Neutrophil (primary cell): Measurements from ENCODE around the gene REEP6.

Source experiments
- H3K27ac ChIP-seq: fragments of 200-600 bp; sonication (generic); 2 replicates; pipeline ENCODE4 v1.5.1; 2016; ENCODE audit warnings: mild to moderate bottlenecking, moderate library complexity
- H3K27me3 ChIP-seq: fragments of 200-600 bp; sonication (generic); 2 replicates; pipeline ENCODE4 v1.6.0; 2016; ENCODE audit warnings: mild to moderate bottlenecking
- H3K36me3 ChIP-seq: fragments of 200-600 bp; sonication (generic); 2 replicates; pipeline ENCODE4 v1.5.1; 2017
- H3K4me1 ChIP-seq, 2 experiments: fragments of 200-600 bp in 1 of 2; sonication (generic) in 1 of 2; 1 replicate in 1 of 2; 2 replicates in 1 of 2; pipeline versions ENCODE4 v1.5.1 to v1.6.1; 2013 to 2016; ENCODE audit warnings: low read depth in 1 of 2, low read length in 1 of 2, mild to moderate bottlenecking in 1 of 2, moderate library complexity in 1 of 2; ENCODE audit not compliant: control insufficient read depth in 1 of 2, insufficient read depth in 1 of 2
- H3K4me3 ChIP-seq, 2 experiments: fragments of 200-600 bp in 1 of 2; sonication (generic) in 1 of 2; 1 replicate in 1 of 2; 2 replicates in 1 of 2; pipeline ENCODE4 v1.5.1; 2013 to 2016; ENCODE audit warnings: low read depth in 1 of 2, low read length in 1 of 2, mild to moderate bottlenecking in 1 of 2, moderate library complexity in 1 of 2
- H3K9me3 ChIP-seq: fragments of 200-600 bp; sonication (generic); 2 replicates; pipeline ENCODE4 v1.5.1; 2016
- TF ChIP-seq, protein P1 (sequence below): fragments of 200-600 bp; sonication (generic); IDR thresholded peaks from 2 replicates; pipeline ENCODE4 v1.5.1; 2016; ENCODE audit warnings: antibody characterized with exemption

The REEP6 gene

DNA sequence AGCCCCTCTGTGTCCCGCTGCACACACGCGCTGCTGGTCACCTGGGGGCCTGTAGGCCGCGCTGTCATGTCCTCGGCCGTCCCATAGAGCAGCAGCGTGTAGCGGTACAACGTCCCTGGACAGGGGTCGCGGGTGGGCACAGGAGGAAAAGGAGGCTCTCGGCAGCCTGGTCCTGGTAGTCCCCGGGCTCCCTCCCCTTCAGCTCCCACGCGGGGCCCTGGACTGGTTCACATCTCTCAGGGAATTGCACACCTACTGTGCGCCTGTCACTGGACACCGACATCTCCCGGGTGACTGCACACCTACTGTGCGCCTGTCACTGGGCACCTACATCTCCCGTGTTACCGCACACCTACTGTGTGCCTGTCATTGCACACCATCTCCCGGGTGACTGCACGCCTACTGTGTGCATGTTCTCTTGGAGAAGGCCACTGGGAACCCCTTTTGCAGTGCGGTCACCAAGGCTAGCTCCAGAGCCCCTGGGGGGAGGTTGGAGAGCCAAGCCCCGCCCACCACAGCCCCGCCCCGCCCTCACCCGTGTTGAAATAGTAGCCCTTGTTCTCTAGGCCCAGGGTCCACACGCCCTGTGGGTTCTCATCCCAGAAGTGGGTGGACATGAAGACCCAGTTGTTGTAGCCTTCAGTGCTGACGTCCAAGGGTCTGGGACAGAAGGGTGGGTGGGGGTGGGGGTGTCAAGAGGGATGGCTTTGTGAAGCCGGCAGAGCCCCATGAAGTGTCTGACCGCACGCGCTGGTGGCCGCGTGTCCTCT is 8.4 kb upstream of the REEP6 start:
- Histone ChIP-seq H3K27ac (no peak overlapping the region), H3K27me3 (no peaks in the 10 kb centered on the region), H3K9me3 (no peaks in the 10 kb centered on the region), H3K4me3 (no peak overlapping the region), H3K4me1 (peaks cover 18 to 22% of the 10 kb centered on the region in 2 experiments), H3K36me3 (no peaks in the 10 kb centered on the region)
- TF ChIP-seq, protein P1, sequence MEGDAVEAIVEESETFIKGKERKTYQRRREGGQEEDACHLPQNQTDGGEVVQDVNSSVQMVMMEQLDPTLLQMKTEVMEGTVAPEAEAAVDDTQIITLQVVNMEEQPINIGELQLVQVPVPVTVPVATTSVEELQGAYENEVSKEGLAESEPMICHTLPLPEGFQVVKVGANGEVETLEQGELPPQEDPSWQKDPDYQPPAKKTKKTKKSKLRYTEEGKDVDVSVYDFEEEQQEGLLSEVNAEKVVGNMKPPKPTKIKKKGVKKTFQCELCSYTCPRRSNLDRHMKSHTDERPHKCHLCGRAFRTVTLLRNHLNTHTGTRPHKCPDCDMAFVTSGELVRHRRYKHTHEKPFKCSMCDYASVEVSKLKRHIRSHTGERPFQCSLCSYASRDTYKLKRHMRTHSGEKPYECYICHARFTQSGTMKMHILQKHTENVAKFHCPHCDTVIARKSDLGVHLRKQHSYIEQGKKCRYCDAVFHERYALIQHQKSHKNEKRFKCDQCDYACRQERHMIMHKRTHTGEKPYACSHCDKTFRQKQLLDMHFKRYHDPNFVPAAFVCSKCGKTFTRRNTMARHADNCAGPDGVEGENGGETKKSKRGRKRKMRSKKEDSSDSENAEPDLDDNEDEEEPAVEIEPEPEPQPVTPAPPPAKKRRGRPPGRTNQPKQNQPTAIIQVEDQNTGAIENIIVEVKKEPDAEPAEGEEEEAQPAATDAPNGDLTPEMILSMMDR, result no peak

DNA sequence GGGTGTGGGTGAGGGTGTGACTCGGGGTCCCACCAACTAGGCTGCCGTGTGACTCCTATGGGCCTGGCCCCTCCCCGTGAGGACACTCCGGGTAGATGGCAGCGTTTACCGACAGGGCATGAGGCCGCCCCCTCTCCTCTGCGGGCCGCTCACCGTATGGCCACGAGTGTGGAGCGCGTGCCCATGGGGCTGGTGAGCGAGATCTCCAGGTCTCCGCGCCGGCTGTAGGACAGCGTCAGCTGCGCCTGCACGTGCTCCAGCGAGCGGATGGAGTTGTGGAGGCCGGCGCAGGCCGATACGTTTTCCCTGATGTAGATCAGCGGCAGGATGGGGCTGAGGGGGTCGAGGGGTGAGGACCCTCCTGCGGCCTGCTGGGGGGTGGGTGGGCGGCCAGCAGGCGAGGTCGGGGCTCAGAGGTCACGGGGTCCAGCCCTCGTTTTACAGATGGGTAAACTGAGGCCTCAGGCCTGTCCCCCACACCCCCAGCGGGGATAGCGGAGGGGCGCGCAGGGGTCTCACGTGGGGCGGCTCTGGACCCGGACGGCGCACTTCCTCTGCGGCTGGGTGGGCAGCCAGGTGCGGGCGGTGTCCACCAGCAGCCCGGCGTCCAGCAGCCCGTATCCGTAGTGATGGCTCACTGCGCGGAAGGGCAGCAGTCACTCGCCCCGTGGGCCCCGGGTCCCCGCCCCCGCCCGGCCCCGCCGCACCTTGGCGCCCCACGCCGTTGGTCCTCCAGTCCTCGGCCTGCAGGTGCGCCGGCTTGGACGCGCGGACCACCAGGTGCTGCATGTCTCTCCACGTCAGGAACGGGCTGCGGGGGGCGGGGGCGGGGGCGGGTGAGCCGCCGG is 7.6 kb upstream of the REEP6 start:
- TF ChIP-seq, protein P1, result no peak
- Histone ChIP-seq H3K27ac (no peak overlapping the region), H3K36me3 (no peaks in the 10 kb centered on the region), H3K4me3 (no peak overlapping the region), H3K9me3 (no peaks in the 10 kb centered on the region), H3K27me3 (peaks cover 5% of the 10 kb centered on the region), H3K4me1 (peaks cover 12 to 16% of the 10 kb centered on the region in 2 experiments)

DNA sequence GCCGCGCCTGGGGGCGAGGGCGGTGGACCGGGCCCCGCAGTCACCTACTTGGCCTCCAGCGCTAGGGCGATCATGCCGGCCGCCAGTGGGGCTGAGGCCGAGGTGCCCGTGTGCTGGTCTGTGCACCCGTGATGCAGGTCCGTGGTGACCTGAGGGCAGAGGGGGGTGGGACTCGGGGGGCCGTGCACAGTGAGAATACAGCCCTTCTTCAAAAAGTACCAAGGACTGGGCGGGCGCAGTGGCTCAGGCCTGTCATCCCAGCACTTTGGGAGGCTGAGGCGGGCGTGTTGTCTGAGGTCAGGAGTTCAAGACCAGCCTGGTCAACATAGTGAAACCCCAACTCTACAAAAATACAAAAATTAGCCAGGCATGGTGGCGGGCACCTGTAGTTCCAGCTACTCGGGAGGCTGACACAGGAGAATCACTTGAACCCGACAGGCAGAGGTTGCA is 7.0 kb upstream of the REEP6 start:
- Histone ChIP-seq H3K4me3 (no peak overlapping the region), H3K4me1 (peaks cover 8 to 12% of the 10 kb centered on the region in 2 experiments), H3K27ac (no peak overlapping the region), H3K9me3 (no peaks in the 10 kb centered on the region), H3K36me3 (no peaks in the 10 kb centered on the region), H3K27me3 (peaks cover 11% of the 10 kb centered on the region)
- TF ChIP-seq, protein P1, result no peak

DNA sequence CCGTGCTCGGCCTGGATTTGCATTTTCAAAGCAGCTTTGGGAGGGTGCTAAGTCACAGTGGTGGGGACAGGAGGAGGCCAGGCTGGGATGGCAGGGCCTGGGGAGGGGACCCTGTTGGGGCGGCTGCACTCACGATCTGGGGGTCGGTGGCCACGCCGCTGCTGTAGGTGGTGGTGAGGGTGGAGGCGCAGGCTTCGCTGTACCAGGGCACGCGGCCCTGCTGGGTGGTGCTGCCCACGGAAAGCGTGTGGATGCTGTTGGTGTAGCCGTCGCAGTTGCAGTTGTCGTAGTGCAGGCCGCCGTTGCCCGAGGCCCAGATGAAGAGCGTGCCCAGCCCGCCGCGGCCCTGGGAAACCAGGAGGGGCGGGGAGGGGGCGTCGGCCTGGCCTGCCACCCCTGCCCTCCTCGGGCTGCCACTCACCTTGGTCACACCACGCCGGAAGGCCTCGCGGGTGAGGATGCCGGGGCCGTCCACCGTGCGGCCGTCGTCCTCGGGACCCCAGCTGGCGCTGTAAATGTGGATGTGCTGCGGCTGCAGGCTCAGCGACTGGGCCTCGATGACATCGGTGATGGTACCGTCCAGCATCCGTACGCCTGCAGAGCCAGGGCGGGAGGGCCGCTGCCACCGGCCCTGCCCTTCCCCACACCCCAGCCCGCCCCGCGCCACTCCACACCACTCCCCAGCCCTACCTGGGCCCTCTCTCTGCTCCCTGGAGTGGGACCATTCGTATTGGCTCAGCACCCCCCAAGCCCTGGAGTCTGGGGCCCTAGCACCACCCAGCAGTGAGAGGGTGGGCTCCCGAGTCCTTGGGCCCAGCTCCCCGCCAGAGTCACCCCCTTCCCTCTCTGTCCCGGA is 4.0 kb upstream of the REEP6 start:
- TF ChIP-seq, protein P1, result no peak
- Histone ChIP-seq H3K27ac (no peak overlapping the region), H3K4me1 (peaks cover 13 to 21% of the 10 kb centered on the region in 2 experiments), H3K9me3 (peaks cover 8% of the 10 kb centered on the region), H3K36me3 (no peaks in the 10 kb centered on the region), H3K4me3 (no peak overlapping the region), H3K27me3 (peaks cover 40% of the 10 kb centered on the region)

DNA sequence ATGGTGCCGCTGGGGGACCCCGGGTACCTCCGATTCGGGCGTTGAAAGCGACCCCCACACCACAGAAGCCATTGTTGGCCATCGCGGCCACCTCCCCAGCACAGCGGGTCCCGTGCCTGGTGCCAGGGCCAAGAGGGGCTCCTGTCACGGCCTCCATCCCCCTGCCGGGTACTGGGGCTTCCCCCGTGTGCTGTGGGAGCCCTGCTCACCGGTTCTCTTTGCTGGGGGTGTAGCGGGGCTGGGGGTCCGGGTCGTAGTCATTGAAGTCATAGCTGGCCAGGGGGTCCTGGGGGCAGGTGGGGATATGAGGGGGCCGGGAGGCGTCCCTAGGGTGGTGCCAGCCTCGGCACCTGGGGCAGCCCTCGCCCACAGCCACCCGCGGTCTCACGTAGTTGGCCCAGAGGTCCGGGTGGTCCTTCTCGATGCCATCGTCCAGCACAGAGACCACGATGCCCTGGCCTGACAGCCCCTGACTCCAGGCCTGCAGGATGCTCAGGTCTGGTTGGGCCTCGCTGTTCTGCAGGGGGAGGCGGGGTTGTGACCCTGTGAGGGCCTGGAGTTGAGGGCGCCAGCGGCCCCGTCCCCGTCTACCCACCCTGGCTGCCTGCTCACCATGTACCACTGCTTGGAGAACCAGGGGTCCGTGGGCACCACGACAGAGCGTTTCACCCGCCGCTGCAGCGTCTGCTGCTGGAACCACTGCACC is 3.3 kb upstream of the REEP6 start:
- Histone ChIP-seq H3K4me3 (no peak overlapping the region), H3K4me1 (peaks cover 13 to 21% of the 10 kb centered on the region in 2 experiments), H3K27me3 (peaks cover 48% of the 10 kb centered on the region), H3K27ac (no peak overlapping the region), H3K36me3 (no peaks in the 10 kb centered on the region), H3K9me3 (peaks cover 8% of the 10 kb centered on the region)
- TF ChIP-seq, protein P1, result no peak
